H1 (cell line): ENCODE data around the gene OLA1. TPM values are rescaled to one million over a fixed set of nuclear protein-coding genes. Genes with fewer than 3 reads are reported as not detected.

ENCODE experiments used
- CTCF ChIA-PET: fragments of 300-600 bp; sonication (Branson Sonifier 250); formaldehyde crosslinking; loops from one replicate; lab custom pipeline; 2021; ENCODE audit not compliant: partially characterized antibody; lab: Charles Lee
- POLR2A ChIA-PET: fragments of 300-600 bp; sonication (Branson Sonifier 250); formaldehyde crosslinking; loops from one replicate; lab custom pipeline; 2021; ENCODE audit warnings: inconsistent platforms; ENCODE audit not compliant: partially characterized antibody; lab: Charles Lee
- DNase-seq, 2 experiments: peaks; one replicate each; pipeline versions ENCODE4 v3.0.0 to v3.0.0-alpha.2; 2010 to 2022; ENCODE audit warnings: low spot score in 2 of 2, low read depth in 1 of 2, mixed read lengths in 1 of 2
- FAIRE-seq: peaks from 2 replicates; lab custom pipeline; 2011; peaks lifted over from hg19 to GRCh38; lab: Jason Lieb, UNC
- H2AFZ ChIP-seq: 2 replicates; pipeline ENCODE4 v1.8.1; 2012; ENCODE audit warnings: low read length, inconsistent platforms
- H2AK5ac ChIP-seq: 2 replicates; pipeline ENCODE4 v1.6.1; 2013; ENCODE audit warnings: low read depth, low read length
- H2BK120ac ChIP-seq: replicated peaks from 2 replicates; pipeline ENCODE3; 2013; ENCODE audit warnings: low read depth, low read length, inconsistent platforms
- H2BK12ac ChIP-seq: 2 replicates; pipeline ENCODE4 v1.6.1; 2013; ENCODE audit warnings: low read depth, low read length
- H2BK15ac ChIP-seq: 2 replicates; pipeline ENCODE4 v1.6.1; 2013; ENCODE audit warnings: low read length
- H2BK20ac ChIP-seq: 2 replicates; pipeline ENCODE4 v1.6.1; 2013; ENCODE audit warnings: low read length
- H2BK5ac ChIP-seq: 2 replicates; pipeline ENCODE4 v1.6.1; 2013; ENCODE audit warnings: low read depth, low read length
- H3K14ac ChIP-seq: 2 replicates; pipeline ENCODE4 v1.6.1; 2013; ENCODE audit warnings: inconsistent platforms; ENCODE audit not compliant: insufficient read length
- H3K18ac ChIP-seq: 2 replicates; pipeline ENCODE4 v1.6.1; 2013; ENCODE audit warnings: low read length; ENCODE audit errors: extremely low read depth
- H3K23ac ChIP-seq: 2 replicates; pipeline ENCODE4 v1.6.1; 2013; ENCODE audit warnings: inconsistent platforms; ENCODE audit not compliant: insufficient read length
- H3K23me2 ChIP-seq: 2 replicates; pipeline ENCODE4 v1.6.1; 2013; ENCODE audit warnings: low read depth, low read length
- H3K27ac ChIP-seq: 2 replicates; pipeline ENCODE4 v1.6.1; 2011; ENCODE audit warnings: low read depth, low read length, inconsistent platforms
- H3K27me3 ChIP-seq, 4 experiments: replicated peaks in 1 of 4; 1 replicate in 1 of 4; 2 replicates in 3 of 4; pipeline versions ENCODE4 v1.6.1 to v1.8.1; 2011 to 2013; ENCODE audit warnings: low read length in 3 of 4, mild to moderate bottlenecking in 3 of 4, inconsistent platforms in 2 of 4, mixed read lengths in 2 of 4, moderate library complexity in 1 of 4; ENCODE audit not compliant: control insufficient read depth in 3 of 4, insufficient read depth in 3 of 4; ENCODE audit errors: extremely low read depth in 1 of 4
- H3K36me3 ChIP-seq, 4 experiments: 2 replicates each; pipeline versions ENCODE4 v1.6.1 to v1.8.1; 2011 to 2013; ENCODE audit warnings: mild to moderate bottlenecking in 4 of 4, low read length in 3 of 4, moderate library complexity in 2 of 4, control low read depth in 1 of 4, inconsistent platforms in 1 of 4; ENCODE audit not compliant: insufficient read depth in 4 of 4, control insufficient read depth in 2 of 4
- H3K4ac ChIP-seq: replicated peaks from 2 replicates; pipeline ENCODE3; 2013; ENCODE audit warnings: low read length, low read depth, mixed read lengths, inconsistent platforms; ENCODE audit not compliant: insufficient read length
- H3K4me1 ChIP-seq, 4 experiments: replicated peaks in 1 of 4; 1 replicate in 1 of 4; 2 replicates in 3 of 4; pipeline versions ENCODE4 v1.6.1 to v1.8.1; 2011 to 2013; ENCODE audit warnings: low read length in 3 of 4, inconsistent platforms in 2 of 4, mixed read lengths in 1 of 4; ENCODE audit not compliant: insufficient read depth in 4 of 4, control insufficient read depth in 3 of 4
- H3K4me2 ChIP-seq, 2 experiments: 2 replicates each; pipeline versions ENCODE4 v1.6.1 to v1.8.1; 2011 to 2013; ENCODE audit warnings: low read depth in 2 of 2, low read length in 2 of 2, control low read depth in 1 of 2, inconsistent platforms in 1 of 2, mild to moderate bottlenecking in 1 of 2; ENCODE audit not compliant: insufficient read depth in 1 of 2
- H3K4me3 ChIP-seq, 4 experiments: fragments of 200-600, 300-600 bp in 1 of 4; sonication (generic), shearing (Covaris generic), sonication (Bioruptor Twin) in 1 of 4; 2 replicates each; pipeline versions ENCODE4 v1.5.1 to v1.8.1; 2011 to 2016; ENCODE audit warnings: low read length in 4 of 4, low read depth in 3 of 4, control low read depth in 2 of 4, inconsistent platforms in 2 of 4, mild to moderate bottlenecking in 2 of 4, mixed read lengths in 1 of 4, moderate library complexity in 1 of 4; ENCODE audit not compliant: insufficient read depth in 2 of 4; ENCODE audit errors: extremely low read depth in 1 of 4
- H3K56ac ChIP-seq: replicated peaks from 2 replicates; pipeline ENCODE3; 2013; ENCODE audit warnings: low read depth, mild to moderate bottlenecking, mixed read lengths, low read length, inconsistent platforms; ENCODE audit not compliant: insufficient read length
- H3K79me1 ChIP-seq: 2 replicates; pipeline ENCODE4 v1.6.1; 2013; ENCODE audit warnings: low read depth, low read length, control low read depth
- H3K79me2 ChIP-seq, 2 experiments: 2 replicates each; pipeline versions ENCODE4 v1.6.1 to v1.8.1; 2012 to 2013; ENCODE audit warnings: low read length in 2 of 2, mild to moderate bottlenecking in 2 of 2, inconsistent platforms in 1 of 2; ENCODE audit not compliant: insufficient read depth in 2 of 2, control insufficient read depth in 1 of 2
- H3K9ac ChIP-seq, 4 experiments: replicated peaks in 1 of 4; 1 replicate in 1 of 4; 2 replicates in 3 of 4; pipeline versions ENCODE4 v1.6.1 to v1.8.1; 2011 to 2013; ENCODE audit warnings: low read depth in 3 of 4, low read length in 3 of 4, control low read depth in 2 of 4, mild to moderate bottlenecking in 2 of 4, moderate library complexity in 2 of 4, inconsistent platforms in 1 of 4; ENCODE audit errors: extremely low read depth in 1 of 4
- H3K9me3 ChIP-seq, 2 experiments: 2 replicates each; pipeline versions ENCODE4 v1.6.1 to v1.8.1; 2012 to 2013; ENCODE audit warnings: mild to moderate bottlenecking in 2 of 2, moderate library complexity in 2 of 2, control low read depth in 1 of 2, inconsistent platforms in 1 of 2, low read depth in 1 of 2, low read length in 1 of 2, mixed read lengths in 1 of 2; ENCODE audit not compliant: insufficient read depth in 2 of 2
- H4K20me1 ChIP-seq, 2 experiments: replicated peaks in 1 of 2; 2 replicates each; pipeline versions ENCODE3 to v1.8.1; 2011 to 2013; ENCODE audit warnings: inconsistent platforms in 2 of 2, low read length in 2 of 2, mild to moderate bottlenecking in 1 of 2; ENCODE audit not compliant: insufficient read depth in 2 of 2, control insufficient read depth in 1 of 2
- H4K5ac ChIP-seq: 2 replicates; pipeline ENCODE4 v1.6.1; 2013; ENCODE audit warnings: low read length, low read depth, mixed read lengths, inconsistent platforms; ENCODE audit not compliant: insufficient read length
- H4K8ac ChIP-seq: 2 replicates; pipeline ENCODE4 v1.8.0; 2013; ENCODE audit warnings: mild to moderate bottlenecking, moderate library complexity, low read length, inconsistent platforms; ENCODE audit not compliant: insufficient read depth; ENCODE audit errors: extremely low read depth
- H4K91ac ChIP-seq: replicated peaks from 2 replicates; pipeline ENCODE3; 2013; ENCODE audit warnings: low read length, mixed read lengths, inconsistent platforms; ENCODE audit not compliant: insufficient read length
- CHD2 ChIP-seq: IDR thresholded peaks from 2 replicates; pipeline ENCODE4 v1.6.1; 2012; ENCODE audit warnings: low read length, improper control_type of control experiment
- CTBP2 ChIP-seq: IDR thresholded peaks from 2 replicates; pipeline ENCODE4 v1.7.0; 2011; ENCODE audit warnings: borderline replicate concordance, mild to moderate bottlenecking, moderate library complexity, mixed read lengths, low read length; ENCODE audit not compliant: insufficient read depth, insufficient read length
- EGR1 ChIP-seq: IDR thresholded peaks from 2 replicates; pipeline ENCODE4 v1.6.1; 2011; ENCODE audit warnings: low read depth, low read length, borderline replicate concordance
- EZH2 ChIP-seq: fragments of 200-600 bp; sonication (generic); IDR thresholded peaks from 2 replicates; pipeline ENCODE4 v1.7.1; 2012; ENCODE audit warnings: low read depth, mild to moderate bottlenecking, moderate library complexity, low read length, inconsistent platforms; ENCODE audit not compliant: severe bottlenecking
- GABPA ChIP-seq: IDR thresholded peaks from 2 replicates; pipeline ENCODE4 v1.6.1; 2011; ENCODE audit warnings: mild to moderate bottlenecking, low read length, moderate library complexity, borderline replicate concordance; ENCODE audit not compliant: insufficient read depth
- NRF1 ChIP-seq: IDR thresholded peaks from 2 replicates; pipeline ENCODE4 v1.6.1; 2011; ENCODE audit warnings: mild to moderate bottlenecking, low read depth, low read length, improper control_type of control experiment
- RFX5 ChIP-seq: IDR thresholded peaks from 2 replicates; pipeline ENCODE4 v1.6.1; 2011; ENCODE audit warnings: low read depth, low read length, improper control_type of control experiment, borderline replicate concordance
- RNF2 ChIP-seq: fragments of 200-900, 300-1000 bp; sonication (generic); IDR thresholded peaks from 2 replicates; pipeline ENCODE4 v1.7.1; 2016; ENCODE audit warnings: borderline replicate concordance, low read depth, mild to moderate bottlenecking, antibody characterized with exemption, low read length; ENCODE audit not compliant: poor library complexity, severe bottlenecking; ENCODE audit errors: missing control alignments
- SIRT6 ChIP-seq: IDR thresholded peaks from one replicate; pipeline ENCODE4 v1.7.1; 2012; ENCODE audit warnings: low read length, inconsistent platforms
- SP1 ChIP-seq: IDR thresholded peaks from 2 replicates; pipeline ENCODE4 v1.6.1; 2011; ENCODE audit warnings: low read depth, low read length
- WGBS, 2 experiments: shearing (Covaris generic) in 1 of 2; methylation state at CpG; one replicate each; pipeline versions ENCODE4 v1.1.6 to v1.1.7; 2013 to 2015; ENCODE audit warnings: low lambda C conversion rate in 2 of 2, mixed read lengths in 2 of 2, inconsistent platforms in 1 of 2, low coverage in 1 of 2, missing lambda C conversion rate in 1 of 2; ENCODE audit not compliant: insufficient replicate concordance in 2 of 2, insufficient coverage in 1 of 2, insufficient read length in 1 of 2; ENCODE audit errors: extremely low coverage in 1 of 2, missing lambda C conversion rate in 1 of 2; 5-methylcytosine and 5-hydroxymethylcytosine counted together
- polyA plus RNA-seq, 7 experiments: library from polyadenylated mRNA; depleted of rRNA in 3 of 7; stranded (reverse) in 5 of 7; unstranded in 2 of 7; fragments of >200 nt in 5 of 7; fragments of 200-250 nt in 2 of 7; gene quantifications; 1 replicate in 5 of 7; 2 replicates in 1 of 7; 4 replicates in 1 of 7; pipeline versions ENCODE4 v1.2.1 to v1.2.3, GENCODE V29; 2011 to 2013; ENCODE audit warnings: missing spikeins in 2 of 7, mixed read lengths in 2 of 7
- total RNA-seq: library from RNA; stranded (reverse); fragmentation: NEBNext Ultra II Directional; extraction: Animal tissue kit (Norgen Biotek cat#: 25700); gene quantifications from 2 replicates; pipeline ENCODE4 v1.2.1, GENCODE V29; 2021
- TF ChIP-seq, protein P1 (sequence below): IDR thresholded peaks from 2 replicates; pipeline ENCODE4 v1.6.1; 2011; ENCODE audit warnings: low read depth, mild to moderate bottlenecking, low read length; ENCODE audit not compliant: insufficient read depth
- TF ChIP-seq, protein P2 (sequence below): IDR thresholded peaks from 2 replicates; pipeline ENCODE4 v1.6.1; 2011; ENCODE audit warnings: low read length, improper control_type of control experiment

The OLA1 gene
- total and polyA plus RNA-seq, 2 of the 8 experiments (the other 6 are each of a cell fraction or from before 2014, with no cell fraction given) = 39.3 to 158 TPM

DNA sequence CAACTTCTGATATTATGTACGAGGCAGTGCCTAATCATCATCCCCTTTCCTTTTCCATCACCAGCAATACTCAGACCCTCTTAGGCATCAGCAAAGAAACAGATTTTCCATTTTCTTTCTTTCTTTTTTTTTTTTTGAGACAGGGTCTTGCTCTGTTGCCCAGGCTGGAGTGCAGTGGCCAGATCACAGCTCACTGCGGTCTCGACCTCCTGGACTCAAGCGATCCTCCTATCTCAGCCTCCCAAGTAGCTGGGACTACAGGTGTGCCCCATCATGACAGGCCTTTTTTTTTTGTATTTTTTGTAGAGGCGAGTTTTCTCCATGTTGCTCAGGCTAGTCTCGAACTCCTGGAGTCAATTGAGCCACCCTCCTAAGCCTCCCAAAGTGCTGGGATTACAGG is 5.9 kb upstream of the OLA1 start:
- no peaks in the 10 kb centered on the region for H3K36me3 ChIP-seq
- no peak overlapping the region for H2BK120ac ChIP-seq
- no peaks in the 10 kb centered on the region for H4K20me1 ChIP-seq
- TF ChIP-seq CTBP2 = no peak
- TF ChIP-seq, protein P1, sequence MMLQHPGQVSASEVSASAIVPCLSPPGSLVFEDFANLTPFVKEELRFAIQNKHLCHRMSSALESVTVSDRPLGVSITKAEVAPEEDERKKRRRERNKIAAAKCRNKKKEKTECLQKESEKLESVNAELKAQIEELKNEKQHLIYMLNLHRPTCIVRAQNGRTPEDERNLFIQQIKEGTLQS = no peak
- TF ChIP-seq GABPA = no peak
- TF ChIP-seq CHD2 = no peak
- TF ChIP-seq SIRT6 = no peak
- TF ChIP-seq EGR1 = no peak
- TF ChIP-seq RNF2 = no peak
- TF ChIP-seq, protein P2, sequence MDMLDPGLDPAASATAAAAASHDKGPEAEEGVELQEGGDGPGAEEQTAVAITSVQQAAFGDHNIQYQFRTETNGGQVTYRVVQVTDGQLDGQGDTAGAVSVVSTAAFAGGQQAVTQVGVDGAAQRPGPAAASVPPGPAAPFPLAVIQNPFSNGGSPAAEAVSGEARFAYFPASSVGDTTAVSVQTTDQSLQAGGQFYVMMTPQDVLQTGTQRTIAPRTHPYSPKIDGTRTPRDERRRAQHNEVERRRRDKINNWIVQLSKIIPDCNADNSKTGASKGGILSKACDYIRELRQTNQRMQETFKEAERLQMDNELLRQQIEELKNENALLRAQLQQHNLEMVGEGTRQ = no peak
- no peak for TF ChIP-seq NRF1
- no peak for TF ChIP-seq EZH2
- TF ChIP-seq SP1 = no peak
- TF ChIP-seq RFX5 = no peak
- H4K8ac ChIP-seq = no peak overlapping the region
- no peak overlapping the region for H2AFZ ChIP-seq
- no peak for FAIRE-seq
- H4K91ac ChIP-seq = no peak overlapping the region
- H2BK15ac ChIP-seq = no peak overlapping the region
- H3K4me1 ChIP-seq = no peaks in the 10 kb centered on the region; a peak in 1 of 7 replicates
- ChIA-PET CTCF (interaction anchor here (0.7 to 1.3 kb wide), 2 partner anchors 21 to 28 kb away, joined by 3 to 4 read pairs; no protein-coding TSS in a partner anchor), POLR2A (no interaction called here)
- H3K79me1 ChIP-seq = no peaks in the 10 kb centered on the region
- H3K14ac ChIP-seq = no peak overlapping the region
- H3K18ac ChIP-seq = no peak overlapping the region
- H3K23ac ChIP-seq = no peak overlapping the region
- no peak overlapping the region for H3K4me3 ChIP-seq
- no peaks in the 10 kb centered on the region for H3K9me3 ChIP-seq
- H3K27me3 ChIP-seq = peaks cover 0 to 7% (median 2%) of the 10 kb centered on the region in 4 experiments; a peak in 3 of 7 replicates
- no peak overlapping the region for H3K4me2 ChIP-seq
- no peak overlapping the region for H2BK12ac ChIP-seq
- no peaks in the 10 kb centered on the region for H3K23me2 ChIP-seq
- H4K5ac ChIP-seq = no peak overlapping the region
- H3K27ac ChIP-seq = no peak overlapping the region
- H3K4ac ChIP-seq = no peak overlapping the region
- H3K9ac ChIP-seq = no peak overlapping the region
- no peak overlapping the region for H2BK5ac ChIP-seq
- H2AK5ac ChIP-seq = no peak overlapping the region
- 88% methylated on average over 6 of the region's 6 CpGs; no CpG with 5 or more reads in 1 of the 2 experiments for WGBS, 2 experiments
- no peak overlapping the region for H2BK20ac ChIP-seq
- DNase-seq = no peak
- no peak overlapping the region for H3K56ac ChIP-seq
- H3K79me2 ChIP-seq = no peaks in the 10 kb centered on the region
